IPS-NIHi11 (cell line): ENCODE results near the gene BCL7B.
A peak's percentile ranks its signal among the peaks of the same experiment; 100 is the strongest.
"Not testable (repeated sequence)": the region's sequence is repeated elsewhere in the genome, so short reads cannot be mapped to it uniquely, and the experiment has no call there.

Experiments
- DNase-seq: peaks from one replicate; pipeline ENCODE4 v3.0.0; 2012; ENCODE audit warnings: mixed read lengths, low spot score

BCL7B gene

GRCh38 chr7:73557397-73558257 is at the start of gene BCL7B:
Gene BCL7B (minus strand): TSS chr7:73557690. CDS start chr7:73557578, 112 bp downstream.
- DNase-seq: peak; percentile 98

- DNase-seq: no peak
Observed at GRCh38 chr7:73605601-73606220, 48.2 kb upstream of the BCL7B start.

GRCh38 chr7:73602721-73603651 is 45.5 kb upstream of the BCL7B start:
- peak; percentile 64 for DNase-seq

GRCh38 chr7:73599916-73600315 is 42.4 kb upstream of the BCL7B start:
- no peak for DNase-seq

- no peak for DNase-seq
Observed at GRCh38 chr7:73599151-73599882, 41.8 kb upstream of the BCL7B start.

- DNase-seq: no peak
Observed at GRCh38 chr7:73597978-73598782, 40.7 kb upstream of the BCL7B start.

- DNase-seq: no peak
Observed at GRCh38 chr7:73596191-73597065, 38.9 kb upstream of the BCL7B start.

- DNase-seq: no peak
Observed at GRCh38 chr7:73595358-73595757, 37.9 kb upstream of the BCL7B start.

- DNase-seq: no peak
Observed at GRCh38 chr7:73593207-73594045, 35.9 kb upstream of the BCL7B start.

GRCh38 chr7:73586911-73587310 is 29.4 kb upstream of the BCL7B start:
- DNase-seq: no peak

GRCh38 chr7:73585196-73585595 is 27.7 kb upstream of the BCL7B start:
- DNase-seq: no peak

GRCh38 chr7:73582664-73583202 is 25.2 kb upstream of the BCL7B start:
- no peak for DNase-seq

- DNase-seq: not testable (repeated sequence)
Observed at GRCh38 chr7:73581006-73581405, 23.5 kb upstream of the BCL7B start.

GRCh38 chr7:73578342-73579128 is 21.0 kb upstream of the BCL7B start, which contains the start of gene TBL2:
Gene TBL2 (minus strand): TSS chr7:73578579. CDS start chr7:73578549, 30 bp downstream.
- DNase-seq: peak; percentile 100

GRCh38 chr7:73577627-73578341 is 20.3 kb upstream of the BCL7B start:
- no peak for DNase-seq

GRCh38 chr7:73573791-73574190 is 16.3 kb upstream of the BCL7B start:
- no peak for DNase-seq

- no peak for DNase-seq
Observed at GRCh38 chr7:73573276-73573675, 15.8 kb upstream of the BCL7B start.
